ENCODE results near the gene FCRL6.

The FCRL6 gene

GRCh38 chr1:159786465-159786864, 15.7 kb upstream of the FCRL6 start:
- H3K9me3 Mint-ChIP-seq: no peaks in the 10 kb centered on the region
- no peak overlapping the region for H3K27ac Mint-ChIP-seq
- H3K4me3 Mint-ChIP-seq: no peak overlapping the region
- H3K27me3 Mint-ChIP-seq: peaks cover 9% of the 10 kb centered on the region
- peaks cover 4% of the 10 kb centered on the region for H3K4me1 Mint-ChIP-seq (ENCODE audit: low read depth)
- H3K36me3 Mint-ChIP-seq (ENCODE audit: low read depth): no peaks in the 10 kb centered on the region

- Mint-ChIP-seq H3K9me3 (no peaks in the 10 kb centered on the region), H3K27me3 (peaks cover 9% of the 10 kb centered on the region), H3K27ac (no peak overlapping the region), H3K4me3 (no peak overlapping the region), H3K36me3 (ENCODE audit: low read depth) (no peaks in the 10 kb centered on the region), H3K4me1 (ENCODE audit: low read depth) (no peaks in the 10 kb centered on the region)
Measured at GRCh38 chr1:159786966-159787365, 15.2 kb upstream of the FCRL6 start.

- Mint-ChIP-seq H3K27ac (no peak overlapping the region), H3K36me3 (ENCODE audit: low read depth) (no peaks in the 10 kb centered on the region), H3K27me3 (peaks cover 13% of the 10 kb centered on the region), H3K4me3 (no peak overlapping the region), H3K9me3 (no peaks in the 10 kb centered on the region), H3K4me1 (ENCODE audit: low read depth) (no peaks in the 10 kb centered on the region)
Measured at GRCh38 chr1:159790237-159790917, 11.8 kb upstream of the FCRL6 start.

- H3K27ac Mint-ChIP-seq: no peak overlapping the region
- H3K4me1 Mint-ChIP-seq (ENCODE audit: low read depth): no peaks in the 10 kb centered on the region
- no peak overlapping the region for H3K4me3 Mint-ChIP-seq
- H3K27me3 Mint-ChIP-seq: peaks cover 13% of the 10 kb centered on the region
- no peaks in the 10 kb centered on the region for H3K36me3 Mint-ChIP-seq (ENCODE audit: low read depth)
- H3K9me3 Mint-ChIP-seq: no peaks in the 10 kb centered on the region
Measured at GRCh38 chr1:159791031-159791430, 11.1 kb upstream of the FCRL6 start.

GRCh38 chr1:159791461-159791860, 10.7 kb upstream of the FCRL6 start:
- H3K36me3 Mint-ChIP-seq (ENCODE audit: low read depth): no peaks in the 10 kb centered on the region
- H3K4me3 Mint-ChIP-seq: no peak overlapping the region
- no peak overlapping the region for H3K27ac Mint-ChIP-seq
- no peaks in the 10 kb centered on the region for H3K9me3 Mint-ChIP-seq
- no peaks in the 10 kb centered on the region for H3K4me1 Mint-ChIP-seq (ENCODE audit: low read depth)
- H3K27me3 Mint-ChIP-seq: peaks cover 13% of the 10 kb centered on the region

GRCh38 chr1:159795534-159795933, 6.6 kb upstream of the FCRL6 start:
- Mint-ChIP-seq H3K9me3 (no peaks in the 10 kb centered on the region), H3K27me3 (peaks cover 10% of the 10 kb centered on the region), H3K4me3 (no peak overlapping the region), H3K36me3 (ENCODE audit: low read depth) (no peaks in the 10 kb centered on the region), H3K4me1 (ENCODE audit: low read depth) (peaks cover 15% of the 10 kb centered on the region), H3K27ac (no peak overlapping the region)

- Mint-ChIP-seq H3K4me3 (no peak overlapping the region), H3K9me3 (no peaks in the 10 kb centered on the region), H3K27me3 (peaks cover 5% of the 10 kb centered on the region), H3K4me1 (ENCODE audit: low read depth) (peaks cover 22% of the 10 kb centered on the region), H3K27ac (no peak overlapping the region), H3K36me3 (ENCODE audit: low read depth) (no peaks in the 10 kb centered on the region)
Measured at GRCh38 chr1:159798893-159799292, 3.3 kb upstream of the FCRL6 start.

GRCh38 chr1:159799446-159799985, 2.6 kb upstream of the FCRL6 start:
- Mint-ChIP-seq H3K9me3 (no peaks in the 10 kb centered on the region), H3K27me3 (peaks cover 3% of the 10 kb centered on the region), H3K36me3 (ENCODE audit: low read depth) (no peaks in the 10 kb centered on the region), H3K4me3 (no peak overlapping the region), H3K27ac (no peak overlapping the region), H3K4me1 (ENCODE audit: low read depth) (peaks cover 22% of the 10 kb centered on the region)

GRCh38 chr1:159800177-159800930, 1.8 kb upstream of the FCRL6 start:
- Mint-ChIP-seq H3K27me3 (peaks cover 3% of the 10 kb centered on the region), H3K9me3 (no peaks in the 10 kb centered on the region), H3K36me3 (ENCODE audit: low read depth) (no peaks in the 10 kb centered on the region), H3K27ac (no peak overlapping the region), H3K4me3 (peak overlapping the region; percentile 20), H3K4me1 (ENCODE audit: low read depth) (peaks cover 22% of the 10 kb centered on the region)

GRCh38 chr1:159803956-159804689, 2.0 kb downstream of the FCRL6 start:
- H3K4me3 Mint-ChIP-seq: no peak overlapping the region

GRCh38 chr1:159804924-159805323, 2.8 kb downstream of the FCRL6 start:
- Mint-ChIP-seq H3K4me3 (no peak overlapping the region), H3K9me3 (no peaks in the 10 kb centered on the region), H3K27me3 (peaks cover 3% of the 10 kb centered on the region), H3K36me3 (ENCODE audit: low read depth) (no peaks in the 10 kb centered on the region), H3K27ac (no peak overlapping the region), H3K4me1 (ENCODE audit: low read depth) (peaks cover 12% of the 10 kb centered on the region)

More at GRCh38 chr1:159803956-159804689, 2.0 kb downstream of the FCRL6 start:
- H3K4me1 Mint-ChIP-seq (ENCODE audit: low read depth): peaks cover 20% of the 10 kb centered on the region
- H3K36me3 Mint-ChIP-seq (ENCODE audit: low read depth): no peaks in the 10 kb centered on the region
- H3K27me3 Mint-ChIP-seq: peaks cover 3% of the 10 kb centered on the region
- H3K9me3 Mint-ChIP-seq: no peaks in the 10 kb centered on the region
- H3K27ac Mint-ChIP-seq: no peak overlapping the region

- Mint-ChIP-seq H3K27ac (no peak overlapping the region), H3K9me3 (no peaks in the 10 kb centered on the region), H3K27me3 (no peaks in the 10 kb centered on the region), H3K4me3 (no peak overlapping the region), H3K4me1 (ENCODE audit: low read depth) (peaks cover 20% of the 10 kb centered on the region), H3K36me3 (ENCODE audit: low read depth) (no peaks in the 10 kb centered on the region)
Measured at GRCh38 chr1:159815926-159816325, 13.8 kb downstream of the FCRL6 start.

GRCh38 chr1:159817276-159818041, 15.3 kb downstream of the FCRL6 start:
- Mint-ChIP-seq H3K36me3 (ENCODE audit: low read depth) (no peaks in the 10 kb centered on the region), H3K27me3 (no peaks in the 10 kb centered on the region), H3K27ac (no peak overlapping the region), H3K4me1 (ENCODE audit: low read depth) (peaks cover 20% of the 10 kb centered on the region), H3K4me3 (no peak overlapping the region), H3K9me3 (no peaks in the 10 kb centered on the region)

- peaks cover 44% of the 10 kb centered on the region for H3K4me1 Mint-ChIP-seq (ENCODE audit: low read depth)
- no peaks in the 10 kb centered on the region for H3K27me3 Mint-ChIP-seq
- H3K27ac Mint-ChIP-seq: no peak overlapping the region
- no peaks in the 10 kb centered on the region for H3K36me3 Mint-ChIP-seq (ENCODE audit: low read depth)
- no peaks in the 10 kb centered on the region for H3K9me3 Mint-ChIP-seq
- H3K4me3 Mint-ChIP-seq: no peak overlapping the region
Measured at GRCh38 chr1:159821171-159821867, 19.2 kb downstream of the FCRL6 start.

Data from stimulated activated naive CD8-positive, alpha-beta T cell treated with anti-CD3 and anti-CD28 coated beads, Interleukin-15, Interleukin-2, amounts not matched to agents 100 ng/mL and 50 ng/mL, for 24 hours (primary cell).